ENCODE data around the gene ABHD1.
A peak's percentile ranks its signal among the peaks of the same experiment; 100 is the strongest.

The ABHD1 gene

DNA sequence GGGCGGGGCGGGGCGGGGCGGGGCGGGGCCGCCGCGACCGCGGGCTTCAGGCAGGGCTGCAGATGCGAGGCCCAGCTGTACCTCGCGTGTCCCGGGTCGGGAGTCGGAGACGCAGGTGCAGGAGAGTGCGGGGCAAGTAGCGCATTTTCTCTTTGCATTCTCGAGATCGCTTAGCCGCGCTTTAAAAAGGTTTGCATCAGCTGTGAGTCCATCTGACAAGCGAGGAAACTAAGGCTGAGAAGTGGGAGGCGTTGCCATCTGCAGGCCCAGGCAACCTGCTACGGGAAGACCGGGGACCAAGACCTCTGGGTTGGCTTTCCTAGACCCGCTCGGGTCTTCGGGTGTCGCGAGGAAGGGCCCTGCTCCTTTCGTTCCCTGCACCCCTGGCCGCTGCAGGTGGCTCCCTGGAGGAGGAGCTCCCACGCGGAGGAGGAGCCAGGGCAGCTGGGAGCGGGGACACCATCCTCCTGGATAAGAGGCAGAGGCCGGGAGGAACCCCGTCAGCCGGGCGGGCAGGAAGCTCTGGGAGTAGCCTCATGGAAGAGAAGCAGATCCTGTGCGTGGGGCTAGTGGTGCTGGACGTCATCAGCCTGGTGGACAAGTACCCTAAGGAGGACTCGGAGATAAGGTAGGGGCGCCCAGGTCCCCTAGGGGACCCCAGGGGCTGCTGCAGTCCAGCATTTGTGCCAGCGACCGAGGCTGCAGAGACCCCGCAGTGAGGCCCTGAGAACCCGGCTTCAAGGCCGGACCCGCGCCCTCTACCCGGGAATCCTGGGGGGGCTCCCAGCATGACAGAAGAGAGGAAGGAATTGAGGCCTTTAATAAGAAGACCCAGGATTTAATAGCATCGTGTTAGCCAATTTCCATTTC is 36.7 kb upstream of the ABHD1 start, which contains the start of gene KHK:
Gene KHK (plus strand): TSS at position 49 of the 870 bp plus-strand sequence. CDS start 488 bp downstream, at position 537.
- H3K4me3 ChIP-seq (ENCODE audit: low read depth, low read length) = peak within 1 kb of the TSS; percentile 53

- no peak overlapping the region for H3K4me3 ChIP-seq (ENCODE audit: low read depth, low read length)
Observed at GRCh38 chr2:27087823-27088410, 35.7 kb upstream of the ABHD1 start.

- no peak overlapping the region for H3K4me3 ChIP-seq (ENCODE audit: low read depth, low read length)
Observed at GRCh38 chr2:27088634-27089033, 35.0 kb upstream of the ABHD1 start.

DNA sequence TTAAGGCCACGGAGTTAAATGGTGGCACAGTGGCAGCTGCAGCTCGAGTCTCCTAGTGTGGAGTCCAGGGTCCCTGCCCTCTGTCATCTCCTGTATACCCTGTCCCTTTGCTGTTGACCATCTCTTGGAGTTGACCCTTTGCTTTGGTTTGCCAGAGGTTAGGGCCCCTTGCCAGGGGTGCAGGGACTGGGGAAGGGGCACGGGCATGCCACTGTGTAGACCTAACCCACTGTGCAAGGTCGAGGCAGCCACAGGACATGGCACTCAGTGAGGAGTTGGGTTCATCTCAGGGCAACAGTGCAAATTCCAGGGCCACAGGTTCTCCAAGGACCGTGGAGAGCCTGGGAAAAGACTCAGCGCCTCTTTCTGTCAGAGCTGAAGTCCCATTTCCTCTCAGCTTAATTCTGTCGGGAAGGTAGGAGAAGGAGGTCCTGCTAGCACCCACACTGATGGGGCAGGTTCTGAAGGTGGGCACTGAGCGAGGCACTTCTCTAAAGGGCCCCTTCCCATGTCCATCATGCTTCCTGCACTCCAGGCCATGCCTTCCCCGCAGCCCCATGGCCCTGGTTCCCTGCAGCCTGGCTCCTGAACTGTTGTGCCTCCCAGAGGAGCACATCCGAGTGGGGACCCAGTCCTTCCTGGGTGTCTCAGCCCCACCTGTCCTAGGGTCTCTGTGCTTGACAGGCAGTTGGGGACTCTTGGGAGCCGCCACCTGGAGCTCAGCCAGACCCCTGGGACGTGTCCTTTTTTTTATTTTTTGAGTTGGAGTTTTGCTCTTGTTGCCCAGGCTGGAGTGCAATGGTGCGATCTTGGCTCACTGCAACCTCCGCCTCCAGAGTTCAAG is 34.3 kb upstream of the ABHD1 start:
- no peak overlapping the region for H3K4me3 ChIP-seq (ENCODE audit: low read depth, low read length)

DNA sequence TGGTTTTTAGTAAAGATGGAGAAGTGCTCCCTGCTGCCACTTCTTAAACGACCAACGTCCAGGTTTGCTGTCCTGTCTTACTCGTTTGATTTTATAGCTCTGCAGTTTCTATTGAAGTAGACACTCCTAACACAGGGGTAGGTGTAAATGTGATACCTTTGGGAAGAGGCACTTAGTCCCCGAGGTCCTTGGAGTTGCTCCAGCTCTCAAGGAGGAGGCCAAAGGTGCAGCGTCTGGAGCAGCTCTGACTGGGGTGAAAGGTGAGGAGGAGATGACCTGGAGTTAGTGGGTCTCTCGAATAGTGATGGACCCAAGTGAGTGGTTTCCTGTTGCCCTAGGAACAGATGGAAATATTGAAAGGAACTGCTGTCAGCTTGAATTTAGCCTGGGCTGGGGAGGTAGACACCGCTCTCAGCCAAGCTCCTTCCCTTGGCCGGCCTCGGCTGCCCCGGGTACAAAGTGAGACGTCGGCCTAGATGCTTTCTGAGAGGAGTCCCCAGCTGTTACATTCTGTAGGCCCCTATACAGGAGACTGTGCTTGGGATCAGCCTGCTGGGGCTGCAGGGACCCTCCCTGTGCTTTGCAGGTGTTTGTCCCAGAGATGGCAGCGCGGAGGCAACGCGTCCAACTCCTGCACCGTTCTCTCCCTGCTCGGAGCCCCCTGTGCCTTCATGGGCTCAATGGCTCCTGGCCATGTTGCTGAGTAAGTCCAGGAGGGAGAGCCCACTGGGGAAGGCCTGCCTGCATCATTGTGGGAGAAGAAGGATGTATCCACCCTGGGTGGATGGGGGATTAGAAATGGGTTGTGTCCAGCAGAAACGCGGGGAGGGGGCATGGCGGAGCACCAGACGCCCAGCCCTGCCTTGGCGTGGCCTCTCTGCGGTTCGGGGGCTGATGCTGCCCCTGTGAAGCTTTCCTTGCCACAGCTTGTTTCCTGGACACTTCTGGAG is 31.6 kb upstream of the ABHD1 start:
- H3K4me3 ChIP-seq (ENCODE audit: low read depth, low read length) = no peak overlapping the region

DNA sequence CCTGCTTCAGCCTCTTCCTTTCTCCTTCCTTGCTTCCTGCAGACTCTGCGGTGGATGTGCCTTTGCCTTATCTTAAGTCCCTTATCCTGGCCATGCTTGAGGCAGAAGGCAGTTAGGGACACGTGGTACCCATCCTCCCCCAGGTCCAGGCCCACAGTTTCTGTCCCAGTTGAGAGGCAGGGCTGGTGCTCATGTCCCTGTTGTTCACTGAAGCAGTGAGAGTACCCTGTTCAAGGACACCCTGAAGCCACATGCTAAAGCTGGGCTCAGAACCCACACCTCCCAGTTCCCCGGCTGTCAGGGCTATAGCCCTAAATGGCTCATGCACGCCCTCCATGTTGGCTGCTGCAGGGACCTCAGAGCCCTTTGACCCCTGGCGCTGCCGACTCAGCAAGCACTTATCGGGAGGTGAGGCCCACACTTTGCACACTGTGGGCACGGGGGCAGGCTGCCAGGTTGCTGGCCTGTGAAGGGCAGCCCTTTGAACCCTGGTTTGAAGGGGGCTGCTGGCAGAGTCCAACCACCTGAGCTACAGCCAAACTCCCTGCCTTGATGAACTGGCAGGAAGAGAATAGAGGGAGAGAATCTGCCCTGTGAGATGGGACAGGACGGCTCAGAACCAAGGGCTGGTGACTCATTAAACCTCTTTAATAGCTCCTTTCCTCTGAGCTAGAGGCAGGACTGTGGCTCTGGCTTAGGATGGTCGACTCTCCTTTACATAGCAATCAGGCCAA is 30.8 kb upstream of the ABHD1 start:
- H3K4me3 ChIP-seq (ENCODE audit: low read depth, low read length) = no peak overlapping the region

- H3K4me3 ChIP-seq (ENCODE audit: low read depth, low read length) = no peak overlapping the region
Observed at GRCh38 chr2:27093430-27094352, 29.9 kb upstream of the ABHD1 start.

DNA sequence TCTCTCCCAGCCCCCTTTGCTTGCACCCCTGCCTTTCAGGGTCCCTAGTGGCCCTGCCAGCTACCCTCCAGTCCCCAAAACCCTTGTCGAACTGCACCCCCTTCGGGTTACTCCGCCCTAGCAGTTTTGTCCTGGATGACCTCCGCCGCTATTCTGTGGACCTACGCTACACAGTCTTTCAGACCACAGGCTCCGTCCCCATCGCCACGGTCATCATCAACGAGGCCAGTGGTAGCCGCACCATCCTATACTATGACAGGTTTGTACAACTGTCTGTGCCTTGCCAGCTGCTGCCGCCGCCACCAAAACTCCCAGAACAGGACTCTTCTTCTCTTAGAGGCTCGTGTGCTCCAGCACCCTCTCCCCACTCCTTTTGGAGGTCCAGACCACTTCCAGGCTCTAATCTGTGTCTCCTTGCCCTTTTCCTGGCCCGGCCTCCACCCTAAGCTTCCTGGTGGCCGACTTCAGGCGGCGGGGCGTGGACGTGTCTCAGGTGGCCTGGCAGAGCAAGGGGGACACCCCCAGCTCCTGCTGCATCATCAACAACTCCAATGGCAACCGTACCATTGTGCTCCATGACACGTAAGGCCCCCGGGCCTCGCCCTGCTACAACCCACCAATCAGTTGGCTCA is 29.1 kb upstream of the ABHD1 start:
- H3K4me3 ChIP-seq (ENCODE audit: low read depth, low read length) = no peak overlapping the region

- no peak overlapping the region for H3K4me3 ChIP-seq (ENCODE audit: low read depth, low read length)
Observed at GRCh38 chr2:27095427-27095744, 28.2 kb upstream of the ABHD1 start.

- H3K4me3 ChIP-seq (ENCODE audit: low read depth, low read length) = no peak overlapping the region
Observed at GRCh38 chr2:27095745-27096651, 27.6 kb upstream of the ABHD1 start.

GRCh38 chr2:27096748-27097297 is 26.8 kb upstream of the ABHD1 start:
- H3K4me3 ChIP-seq (ENCODE audit: low read depth, low read length) = no peak overlapping the region

DNA sequence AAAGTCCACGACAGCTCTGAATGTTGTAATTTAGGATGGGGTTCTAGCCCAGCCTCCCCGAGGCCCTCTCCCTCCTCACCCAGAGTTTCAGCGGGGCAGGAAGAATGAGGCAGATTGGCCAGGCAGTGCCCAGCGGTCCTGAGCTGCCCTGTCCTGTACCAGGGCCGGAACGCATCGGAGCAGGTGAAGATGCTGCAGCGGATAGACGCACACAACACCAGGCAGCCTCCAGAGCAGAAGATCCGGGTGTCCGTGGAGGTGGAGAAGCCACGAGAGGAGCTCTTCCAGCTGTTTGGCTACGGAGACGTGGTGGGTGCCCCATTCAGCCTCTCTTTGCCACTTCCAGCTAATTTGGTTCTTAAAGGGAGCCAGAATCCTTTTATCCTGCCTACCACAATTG is 26.3 kb upstream of the ABHD1 start:
- no peak overlapping the region for H3K4me3 ChIP-seq (ENCODE audit: low read depth, low read length)

- no peak overlapping the region for H3K4me3 ChIP-seq (ENCODE audit: low read depth, low read length)
Observed at GRCh38 chr2:27099334-27099955, 24.2 kb upstream of the ABHD1 start.

DNA sequence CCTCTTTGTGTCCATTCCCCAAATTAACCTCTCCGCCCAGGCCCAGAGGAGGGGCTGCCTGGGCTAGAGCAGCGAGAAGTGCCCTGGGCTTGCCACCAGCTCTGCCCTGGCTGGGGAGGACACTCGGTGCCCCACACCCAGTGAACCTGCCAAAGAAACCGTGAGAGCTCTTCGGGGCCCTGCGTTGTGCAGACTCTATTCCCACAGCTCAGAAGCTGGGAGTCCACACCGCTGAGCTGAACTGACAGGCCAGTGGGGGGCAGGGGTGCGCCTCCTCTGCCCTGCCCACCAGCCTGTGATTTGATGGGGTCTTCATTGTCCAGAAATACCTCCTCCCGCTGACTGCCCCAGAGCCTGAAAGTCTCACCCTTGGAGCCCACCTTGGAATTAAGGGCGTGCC is 23.6 kb upstream of the ABHD1 start:
- no peak overlapping the region for H3K4me3 ChIP-seq (ENCODE audit: low read depth, low read length)

- H3K4me3 ChIP-seq (ENCODE audit: low read depth, low read length) = no peak overlapping the region
Observed at GRCh38 chr2:27102329-27102728, 21.3 kb upstream of the ABHD1 start.

DNA sequence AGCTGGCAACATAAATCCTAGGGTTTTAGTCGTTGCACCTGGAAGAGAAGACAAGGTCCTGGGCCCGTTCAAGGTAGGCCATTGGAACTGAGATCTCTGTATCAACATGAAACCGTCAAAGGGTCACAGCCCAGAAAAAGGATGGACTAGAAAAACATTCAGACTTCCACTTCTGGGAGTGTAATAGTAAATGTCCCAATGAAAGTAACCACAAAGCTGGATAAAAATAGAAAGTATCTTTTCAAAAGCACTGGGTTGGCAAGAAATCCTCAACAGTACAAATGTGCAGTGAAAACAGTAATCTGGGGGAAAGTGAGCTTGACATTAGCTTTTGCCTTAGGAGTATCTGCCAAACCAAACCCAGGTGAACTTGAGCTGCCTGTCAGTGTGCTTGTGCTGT is 17.6 kb upstream of the ABHD1 start:
- no peak overlapping the region for H3K4me3 ChIP-seq (ENCODE audit: low read depth, low read length)

DNA sequence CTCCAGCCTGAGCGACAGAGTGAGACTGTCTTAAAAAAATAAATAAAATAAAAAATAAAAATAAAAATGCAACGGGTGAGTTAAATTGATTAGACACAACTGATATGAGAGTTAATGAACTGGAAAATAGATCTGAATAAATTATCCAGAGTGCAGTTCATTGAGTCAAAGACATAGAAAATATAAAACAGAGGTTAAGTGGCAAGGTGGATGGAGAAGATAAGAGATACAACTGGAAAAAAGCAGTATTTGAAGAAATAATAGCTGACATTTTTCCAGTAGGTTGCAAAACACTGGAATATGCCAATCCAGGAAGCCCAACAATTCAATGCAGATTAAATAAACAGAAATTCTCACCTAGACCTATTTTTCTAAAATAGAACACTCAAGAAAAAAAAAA is 15.4 kb upstream of the ABHD1 start:
- no peak overlapping the region for H3K4me3 ChIP-seq (ENCODE audit: low read depth, low read length)
